Stimulated activated effector memory CD8-positive, alpha-beta T cell treated with anti-CD3 and anti-CD28 coated beads, Interleukin-12 subunit alpha, Interleukin-12 subunit beta, amount 100 ng/mL, for 72 hours (primary cell): ENCODE data around the gene GALNT12.

Experiments used
- ATAC-seq: fragments of 150-1000 bp; cut with Tn5 transposase; 2 replicates; pipeline ENCODE4 v1.10.0; 2021
- DNase-seq, 2 donors: peaks; one replicate each; pipeline ENCODE4 v3.0.0; 2021 to 2022; ENCODE audit warnings: low spot score in 2 of 2
- H3K27ac Mint-ChIP-seq: one replicate; pipeline ENCODE4 v1.8.0; 2022; ENCODE audit warnings: mild to moderate bottlenecking, mixed read lengths
- H3K36me3 Mint-ChIP-seq: one replicate; pipeline ENCODE4 v1.8.0; 2022; ENCODE audit warnings: mild to moderate bottlenecking, mixed read lengths
- H3K4me1 Mint-ChIP-seq: one replicate; pipeline ENCODE4 v1.8.0; 2022; ENCODE audit warnings: mixed read lengths
- H3K4me3 Mint-ChIP-seq: one replicate; pipeline ENCODE4 v1.8.0; 2022; ENCODE audit warnings: mild to moderate bottlenecking, mixed read lengths
- H3K9me3 Mint-ChIP-seq: one replicate; pipeline ENCODE4 v1.8.0; 2022; ENCODE audit warnings: mixed read lengths

Gene GALNT12

GRCh38 chr9:98881356-98881755, 73.9 kb downstream of the GALNT12 start:
- no peaks in the 10 kb centered on the region for H3K9me3 Mint-ChIP-seq
- no peaks in the 10 kb centered on the region for H3K36me3 Mint-ChIP-seq
- H3K4me3 Mint-ChIP-seq = no peak overlapping the region
- DNase-seq = no peak
- H3K27ac Mint-ChIP-seq = no peak overlapping the region
- ATAC-seq = no peak
- H3K4me1 Mint-ChIP-seq = no peaks in the 10 kb centered on the region

GRCh38 chr9:98881836-98882568, 74.5 kb downstream of the GALNT12 start:
- Mint-ChIP-seq H3K9me3 (no peaks in the 10 kb centered on the region), H3K4me1 (no peaks in the 10 kb centered on the region), H3K27ac (no peak overlapping the region), H3K4me3 (no peak overlapping the region), H3K36me3 (no peaks in the 10 kb centered on the region)
- DNase-seq (no peak), ATAC-seq (no peak)

GRCh38 chr9:98882569-98882923, 75.1 kb downstream of the GALNT12 start:
- no peaks in the 10 kb centered on the region for H3K9me3 Mint-ChIP-seq
- ATAC-seq (no peak), DNase-seq (no peak)
- H3K36me3 Mint-ChIP-seq = no peaks in the 10 kb centered on the region
- H3K27ac Mint-ChIP-seq = no peak overlapping the region
- H3K4me1 Mint-ChIP-seq = no peaks in the 10 kb centered on the region
- H3K4me3 Mint-ChIP-seq = no peak overlapping the region

- Mint-ChIP-seq H3K4me3 (no peak overlapping the region), H3K36me3 (no peaks in the 10 kb centered on the region), H3K9me3 (no peaks in the 10 kb centered on the region), H3K27ac (no peak overlapping the region), H3K4me1 (no peaks in the 10 kb centered on the region)
- ATAC-seq = no peak
- no peak for DNase-seq
Measured at GRCh38 chr9:98883276-98883675, 75.8 kb downstream of the GALNT12 start.

- no peaks in the 10 kb centered on the region for H3K4me1 Mint-ChIP-seq
- no peak for ATAC-seq
- H3K4me3 Mint-ChIP-seq = no peak overlapping the region
- no peaks in the 10 kb centered on the region for H3K9me3 Mint-ChIP-seq
- H3K36me3 Mint-ChIP-seq = no peaks in the 10 kb centered on the region
- no peak overlapping the region for H3K27ac Mint-ChIP-seq
- DNase-seq = no peak
Measured at GRCh38 chr9:98884849-98885248, 77.4 kb downstream of the GALNT12 start.

- H3K4me3 Mint-ChIP-seq = no peak overlapping the region
- H3K27ac Mint-ChIP-seq = no peak overlapping the region
- no peaks in the 10 kb centered on the region for H3K36me3 Mint-ChIP-seq
- H3K4me1 Mint-ChIP-seq = no peaks in the 10 kb centered on the region
- no peaks in the 10 kb centered on the region for H3K9me3 Mint-ChIP-seq
- DNase-seq = no peak
- ATAC-seq = no peak
Measured at GRCh38 chr9:98885575-98886295, 78.3 kb downstream of the GALNT12 start.

- no peak overlapping the region for H3K27ac Mint-ChIP-seq
- no peaks in the 10 kb centered on the region for H3K9me3 Mint-ChIP-seq
- no peak for DNase-seq
- no peak overlapping the region for H3K4me3 Mint-ChIP-seq
- no peak for ATAC-seq
- H3K36me3 Mint-ChIP-seq = no peaks in the 10 kb centered on the region
- no peaks in the 10 kb centered on the region for H3K4me1 Mint-ChIP-seq
Measured at GRCh38 chr9:98886691-98887229, 79.3 kb downstream of the GALNT12 start.

GRCh38 chr9:98887918-98888510, 80.5 kb downstream of the GALNT12 start:
- no peaks in the 10 kb centered on the region for H3K9me3 Mint-ChIP-seq
- H3K4me1 Mint-ChIP-seq = no peaks in the 10 kb centered on the region
- no peaks in the 10 kb centered on the region for H3K36me3 Mint-ChIP-seq
- H3K4me3 Mint-ChIP-seq = no peak overlapping the region
- no peak for ATAC-seq
- no peak for DNase-seq
- no peak overlapping the region for H3K27ac Mint-ChIP-seq

GRCh38 chr9:98888801-98889421, 81.4 kb downstream of the GALNT12 start:
- DNase-seq (no peak), ATAC-seq (no peak)
- Mint-ChIP-seq H3K4me1 (no peaks in the 10 kb centered on the region), H3K27ac (no peak overlapping the region), H3K9me3 (no peaks in the 10 kb centered on the region), H3K36me3 (no peaks in the 10 kb centered on the region), H3K4me3 (no peak overlapping the region)

GRCh38 chr9:98890256-98890655, 82.8 kb downstream of the GALNT12 start:
- no peak overlapping the region for H3K4me3 Mint-ChIP-seq
- H3K4me1 Mint-ChIP-seq = no peaks in the 10 kb centered on the region
- H3K36me3 Mint-ChIP-seq = no peaks in the 10 kb centered on the region
- H3K27ac Mint-ChIP-seq = no peak overlapping the region
- no peaks in the 10 kb centered on the region for H3K9me3 Mint-ChIP-seq
- no peak for DNase-seq
- no peak for ATAC-seq

- Mint-ChIP-seq H3K9me3 (peaks cover 3% of the 10 kb centered on the region), H3K4me1 (no peaks in the 10 kb centered on the region), H3K4me3 (no peak overlapping the region), H3K27ac (no peak overlapping the region), H3K36me3 (no peaks in the 10 kb centered on the region)
- DNase-seq (no peak), ATAC-seq (no peak)
Measured at GRCh38 chr9:98892288-98892687, 84.8 kb downstream of the GALNT12 start.

- no peaks in the 10 kb centered on the region for H3K4me1 Mint-ChIP-seq
- ATAC-seq (no peak), DNase-seq (no peak)
- H3K36me3 Mint-ChIP-seq = no peaks in the 10 kb centered on the region
- H3K27ac Mint-ChIP-seq = no peak overlapping the region
- peaks cover 3% of the 10 kb centered on the region for H3K9me3 Mint-ChIP-seq
- H3K4me3 Mint-ChIP-seq = no peak overlapping the region
Measured at GRCh38 chr9:98892690-98893089, 85.2 kb downstream of the GALNT12 start.

- no peaks in the 10 kb centered on the region for H3K36me3 Mint-ChIP-seq
- peaks cover 3% of the 10 kb centered on the region for H3K9me3 Mint-ChIP-seq
- ATAC-seq = no peak
- H3K4me1 Mint-ChIP-seq = no peaks in the 10 kb centered on the region
- no peak overlapping the region for H3K4me3 Mint-ChIP-seq
- no peak overlapping the region for H3K27ac Mint-ChIP-seq
- no peak for DNase-seq
Measured at GRCh38 chr9:98894171-98894570, 86.7 kb downstream of the GALNT12 start.

GRCh38 chr9:98894761-98895160, 87.3 kb downstream of the GALNT12 start:
- DNase-seq (no peak), ATAC-seq (no peak)
- no peaks in the 10 kb centered on the region for H3K4me1 Mint-ChIP-seq
- no peak overlapping the region for H3K4me3 Mint-ChIP-seq
- no peak overlapping the region for H3K27ac Mint-ChIP-seq
- peaks cover 3% of the 10 kb centered on the region for H3K9me3 Mint-ChIP-seq
- no peaks in the 10 kb centered on the region for H3K36me3 Mint-ChIP-seq

GRCh38 chr9:98896632-98897031, 89.2 kb downstream of the GALNT12 start:
- Mint-ChIP-seq H3K4me1 (no peaks in the 10 kb centered on the region), H3K9me3 (peaks cover 3% of the 10 kb centered on the region), H3K36me3 (no peaks in the 10 kb centered on the region), H3K4me3 (no peak overlapping the region), H3K27ac (no peak overlapping the region)
- ATAC-seq (no peak), DNase-seq (no peak)
